OCI-LY3 (cell line): ENCODE measurements around the gene TNNT3.

ENCODE experiments used
- CTCF ChIP-seq: fragments of 200-600, 300-600 bp; sonication (generic); IDR thresholded peaks from 2 replicates; pipeline ENCODE4 v1.5.1; 2014; ENCODE audit warnings: antibody characterized with exemption, low read length, low read depth
- EZH2phosphoT487 ChIP-seq: fragments of 200-600 bp; shearing (Covaris generic); IDR thresholded peaks from 2 replicates; pipeline ENCODE4 v1.6.1; 2018; ENCODE audit warnings: antibody characterized with exemption, mixed run types, low read depth

GRCh38 chr11:1947592-1948237 is 28.2 kb downstream of the TNNT3 start:
- TF ChIP-seq CTCF (no peak), EZH2phosphoT487 (no peak)
